Prostate gland (tissue), 2 donors: Measurements from ENCODE around the gene TWF1. TPM values are rescaled to one million over a fixed set of nuclear protein-coding genes. Genes with fewer than 3 reads are reported as not detected.

Experiments
- DNase-seq: peaks from one replicate; pipeline ENCODE4 v3.0.0-alpha.2; 2019; ENCODE audit warnings: low spot score
- H3K27ac ChIP-seq, 2 donors: fragments of 200-600 bp; sonication (generic); 2 replicates each; pipeline ENCODE4 v1.5.1; 2017 to 2019
- H3K27me3 ChIP-seq: fragments of 200-600 bp; sonication (generic); replicated peaks from 2 replicates; pipeline ENCODE4 v1.5.1; 2019; ENCODE audit not compliant: insufficient read depth
- H3K36me3 ChIP-seq, 2 donors: fragments of 200-600 bp; sonication (generic); 1 replicate in 1 of 2; 2 replicates in 1 of 2; pipeline versions ENCODE4 v1.5.1 to v1.8.1; 2017 to 2019
- H3K4me1 ChIP-seq: fragments of 200-600 bp; sonication (generic); replicated peaks from 2 replicates; pipeline ENCODE4 v1.5.1; 2019
- H3K4me3 ChIP-seq, 2 donors: fragments of 200-600 bp; sonication (generic); 2 replicates each; pipeline ENCODE4 v1.5.1; 2017 to 2019
- H3K9me3 ChIP-seq: fragments of 200-600 bp; sonication (generic); 2 replicates; pipeline ENCODE4 v1.5.1; 2017
- POLR2A ChIP-seq: fragments of 450-650 bp; IDR thresholded peaks from one replicate; pipeline ENCODE4 v1.6.1; 2016; ENCODE audit warnings: antibody characterized with exemption, mild to moderate bottlenecking
- POLR2AphosphoS5 ChIP-seq: sonication (generic); formaldehyde crosslinking; IDR thresholded peaks from one replicate; pipeline ENCODE4 v1.6.1; 2017; ENCODE audit warnings: antibody characterized with exemption
- WGBS: methylation state at CpG from one replicate; pipeline ENCODE4 v1.1.5; 2018; 5-methylcytosine and 5-hydroxymethylcytosine counted together
- intact Hi-C: fragments of 100-400 bp; cut with DNase I; formaldehyde crosslinking; loops from one replicate; pipeline ENCODE4 v1.14.2; 2022
- total RNA-seq, 2 donors: library from RNA; depleted of rRNA; stranded (reverse); fragments of >200 nt; gene quantifications; one replicate each; pipeline ENCODE4 v1.1.0, GENCODE V29; 2016
- TF ChIP-seq, protein P1 (sequence below), 4 experiments: fragments of 200-600 bp in 2 of 4; fragments of 450-650 bp in 2 of 4; sonication (generic) in 2 of 4; IDR thresholded peaks; 1 replicate in 3 of 4; 2 replicates in 1 of 4; pipeline ENCODE4 v1.5.1; 2016 to 2019; ENCODE audit warnings: antibody characterized with exemption in 4 of 4, mild to moderate bottlenecking in 2 of 4, moderate library complexity in 2 of 4

The TWF1 gene
- total RNA-seq, 2 donors from 2014 or later, result 64.5 to 114 TPM

DNA sequence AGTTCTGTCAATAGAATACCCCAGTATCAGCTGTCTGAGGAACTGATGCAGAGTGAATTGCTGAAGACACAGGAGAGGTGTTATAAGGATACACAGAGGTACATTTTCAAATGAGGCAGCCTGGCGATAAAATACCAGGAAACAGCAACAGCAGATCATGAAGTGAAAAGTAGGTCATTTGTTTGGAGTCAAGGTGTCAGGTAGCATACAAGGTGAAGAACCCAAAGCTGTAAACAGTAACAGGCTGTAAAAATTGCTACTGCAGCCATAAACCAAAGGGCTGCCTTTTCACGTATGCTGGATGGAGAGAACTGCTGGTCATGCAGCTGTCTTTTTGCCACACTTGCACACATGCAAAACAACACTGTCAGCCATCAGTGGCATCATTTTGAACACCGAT lies 9.3 kb upstream of the TWF1 start:
- intact Hi-C loops, result no loop called here
- Histone ChIP-seq H3K36me3 (no peaks in the 10 kb centered on the region), H3K4me1 (no peaks in the 10 kb centered on the region), H3K27me3 (no peaks in the 10 kb centered on the region), H3K27ac (no peak overlapping the region), H3K9me3 (no peaks in the 10 kb centered on the region), H3K4me3 (no peak overlapping the region)
- DNase-seq, result no peak
- WGBS, result 35% methylated on average over 3 of the region's 3 CpGs
- TF ChIP-seq POLR2A (no peak), POLR2AphosphoS5 (no peak)
- TF ChIP-seq, protein P1, sequence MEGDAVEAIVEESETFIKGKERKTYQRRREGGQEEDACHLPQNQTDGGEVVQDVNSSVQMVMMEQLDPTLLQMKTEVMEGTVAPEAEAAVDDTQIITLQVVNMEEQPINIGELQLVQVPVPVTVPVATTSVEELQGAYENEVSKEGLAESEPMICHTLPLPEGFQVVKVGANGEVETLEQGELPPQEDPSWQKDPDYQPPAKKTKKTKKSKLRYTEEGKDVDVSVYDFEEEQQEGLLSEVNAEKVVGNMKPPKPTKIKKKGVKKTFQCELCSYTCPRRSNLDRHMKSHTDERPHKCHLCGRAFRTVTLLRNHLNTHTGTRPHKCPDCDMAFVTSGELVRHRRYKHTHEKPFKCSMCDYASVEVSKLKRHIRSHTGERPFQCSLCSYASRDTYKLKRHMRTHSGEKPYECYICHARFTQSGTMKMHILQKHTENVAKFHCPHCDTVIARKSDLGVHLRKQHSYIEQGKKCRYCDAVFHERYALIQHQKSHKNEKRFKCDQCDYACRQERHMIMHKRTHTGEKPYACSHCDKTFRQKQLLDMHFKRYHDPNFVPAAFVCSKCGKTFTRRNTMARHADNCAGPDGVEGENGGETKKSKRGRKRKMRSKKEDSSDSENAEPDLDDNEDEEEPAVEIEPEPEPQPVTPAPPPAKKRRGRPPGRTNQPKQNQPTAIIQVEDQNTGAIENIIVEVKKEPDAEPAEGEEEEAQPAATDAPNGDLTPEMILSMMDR (IDR thresholded peaks at IDR 0.05), result no peak

- Histone ChIP-seq H3K4me1 (no peaks in the 10 kb centered on the region), H3K27me3 (no peaks in the 10 kb centered on the region), H3K4me3 (no peak overlapping the region), H3K9me3 (no peaks in the 10 kb centered on the region), H3K36me3 (no peaks in the 10 kb centered on the region), H3K27ac (no peak overlapping the region)
- WGBS, result 94% methylated on average over 4 of the region's 4 CpGs
- no peak for DNase-seq
- intact Hi-C loops, result no loop called here
- TF ChIP-seq POLR2AphosphoS5 (no peak), POLR2A (no peak)
- TF ChIP-seq, protein P1 (IDR thresholded peaks at IDR 0.05), result no peak
Observed at GRCh38 chr12:43812926-43813325, 6.8 kb upstream of the TWF1 start.

GRCh38 chr12:43812057-43812456 lies 5.9 kb upstream of the TWF1 start:
- Histone ChIP-seq H3K4me3 (no peak overlapping the region), H3K36me3 (no peaks in the 10 kb centered on the region), H3K27me3 (no peaks in the 10 kb centered on the region), H3K4me1 (no peaks in the 10 kb centered on the region), H3K27ac (no peak overlapping the region), H3K9me3 (no peaks in the 10 kb centered on the region)
- TF ChIP-seq, protein P1 (IDR thresholded peaks at IDR 0.05), result no peak
- TF ChIP-seq POLR2A (no peak), POLR2AphosphoS5 (no peak)
- WGBS, result 48% methylated on average over 2 of the region's 2 CpGs
- intact Hi-C loops, result no loop called here
- DNase-seq, result no peak

DNA sequence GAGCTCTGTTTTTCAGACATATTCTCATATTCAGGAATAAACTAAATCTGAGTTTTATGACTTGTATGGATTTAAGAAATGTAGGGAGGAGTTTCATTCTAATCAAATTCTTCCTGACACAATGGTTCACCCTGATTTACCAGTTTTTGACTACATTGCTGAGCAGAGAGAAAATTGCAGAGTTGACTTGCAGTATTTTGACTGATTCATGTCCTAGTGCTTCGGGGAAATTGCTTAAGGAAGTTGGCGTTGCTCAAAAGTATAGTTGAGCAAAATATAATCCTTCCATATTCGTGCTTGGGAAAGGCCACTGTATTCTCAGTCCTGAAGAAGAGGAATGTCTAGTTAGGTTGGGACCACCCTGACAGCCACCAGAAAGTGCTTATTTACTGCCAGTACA lies 1.3 kb upstream of the TWF1 start:
- Histone ChIP-seq H3K4me3 (no peak overlapping the region), H3K4me1 (no peaks in the 10 kb centered on the region), H3K9me3 (no peaks in the 10 kb centered on the region), H3K27me3 (no peaks in the 10 kb centered on the region), H3K36me3 (no peaks in the 10 kb centered on the region), H3K27ac (no peak overlapping the region)
- TF ChIP-seq POLR2A (no peak), POLR2AphosphoS5 (no peak)
- TF ChIP-seq, protein P1 (IDR thresholded peaks at IDR 0.05), result no peak
- WGBS, result 59% methylated on average over 3 of the region's 3 CpGs
- DNase-seq, result no peak
- intact Hi-C loops, result loop anchor here (5.0 kb wide), 2 partner anchors 50 to 75 kb away; partner anchors contain the start of genes IRAK4 and PUS7L

- Histone ChIP-seq H3K27ac (peak overlapping the region; percentile 93 to 96), H3K4me1 (no peaks in the 10 kb centered on the region), H3K36me3 (no peaks in the 10 kb centered on the region), H3K4me3 (peak overlapping the region; percentile 84 to 88), H3K9me3 (no peaks in the 10 kb centered on the region), H3K27me3 (no peaks in the 10 kb centered on the region)
- DNase-seq, result no peak
- intact Hi-C loops, result loop anchor here (5.0 kb wide), 2 partner anchors 49 to 76 kb away; partner anchors contain the start of genes IRAK4 and PUS7L
- no peak for TF ChIP-seq POLR2A
- no peak for TF ChIP-seq POLR2AphosphoS5
- TF ChIP-seq, protein P1 (IDR thresholded peaks at IDR 0.05), result no peak
- 3% methylated on average over 3 of the region's 3 CpGs for WGBS
Observed at GRCh38 chr12:43806737-43807072, 588 bp upstream of the TWF1 start.
